LNCAP (cell line): Measurements from ENCODE around the gene ATP4A.

Experiments used
- CTCF ChIP-seq: fragments of 450-650 bp; IDR thresholded peaks from 2 replicates; pipeline ENCODE4 v1.5.1; 2017; ENCODE audit warnings: mild to moderate bottlenecking

ATP4A gene

GRCh38 chr19:35561436-35561835 is 2.0 kb downstream of the ATP4A start:
- no peak for TF ChIP-seq CTCF

GRCh38 chr19:35560677-35561076 is 2.8 kb downstream of the ATP4A start:
- no peak for TF ChIP-seq CTCF

GRCh38 chr19:35560271-35560670 is 3.2 kb downstream of the ATP4A start:
- TF ChIP-seq CTCF, result no peak

- no peak for TF ChIP-seq CTCF
Measured at GRCh38 chr19:35559781-35560180, 3.7 kb downstream of the ATP4A start.

- no peak for TF ChIP-seq CTCF
Measured at GRCh38 chr19:35559281-35559659, 4.2 kb downstream of the ATP4A start.

GRCh38 chr19:35558400-35559280 is 4.8 kb downstream of the ATP4A start:
- no peak for TF ChIP-seq CTCF

- no peak for TF ChIP-seq CTCF
Measured at GRCh38 chr19:35557539-35558399, 5.7 kb downstream of the ATP4A start.
